H9 (cell line): ENCODE measurements around the gene GTF3C1. TPM values are rescaled to one million over a fixed set of nuclear protein-coding genes. Genes with fewer than 3 reads are reported as not detected.
A peak's percentile ranks its signal among the peaks of the same experiment; 100 is the strongest.
"Not testable (repeated sequence)": the region's sequence is repeated elsewhere in the genome, so short reads cannot be mapped to it uniquely, and the experiment has no call there.

Experiments
- DNase-seq: peaks from one replicate; pipeline ENCODE4 v3.0.0-alpha.2; 2017
- H2AFZ ChIP-seq: one replicate; pipeline ENCODE4 v1.6.1; 2013; ENCODE audit warnings: mild to moderate bottlenecking, low read length, control low read depth, moderate library complexity
- H2AK5ac ChIP-seq: 2 replicates; pipeline ENCODE4 v1.6.1; 2013; ENCODE audit warnings: low read length, control low read depth, mixed read lengths; ENCODE audit not compliant: insufficient read length
- H2BK120ac ChIP-seq: one replicate; pipeline ENCODE4 v1.6.1; 2013; ENCODE audit warnings: low read depth, mild to moderate bottlenecking, low read length, control low read depth, inconsistent platforms; ENCODE audit not compliant: poor library complexity, severe bottlenecking
- H2BK12ac ChIP-seq: 2 replicates; pipeline ENCODE4 v1.6.1; 2013; ENCODE audit warnings: low read length, control low read depth, mixed read lengths, low read depth; ENCODE audit not compliant: insufficient read length
- H2BK15ac ChIP-seq: 2 replicates; pipeline ENCODE4 v1.6.1; 2013; ENCODE audit warnings: low read depth, low read length, control low read depth
- H2BK20ac ChIP-seq: one replicate; pipeline ENCODE4 v1.6.1; 2013; ENCODE audit warnings: low read depth, mild to moderate bottlenecking, low read length, control low read depth, inconsistent platforms; ENCODE audit not compliant: poor library complexity, severe bottlenecking
- H2BK5ac ChIP-seq: 2 replicates; pipeline ENCODE4 v1.6.1; 2013; ENCODE audit warnings: low read length, control low read depth, mixed read lengths; ENCODE audit not compliant: insufficient read length
- H3K14ac ChIP-seq: 2 replicates; pipeline ENCODE4 v1.6.1; 2013; ENCODE audit warnings: low read length, control low read depth; ENCODE audit not compliant: insufficient read depth
- H3K18ac ChIP-seq: 2 replicates; pipeline ENCODE4 v1.6.1; 2013; ENCODE audit warnings: low read depth, mild to moderate bottlenecking, mixed read lengths, low read length, control low read depth; ENCODE audit not compliant: insufficient read length
- H3K23ac ChIP-seq: 2 replicates; pipeline ENCODE4 v1.6.1; 2013; ENCODE audit warnings: low read length, control low read depth, mixed read lengths, low read depth; ENCODE audit not compliant: insufficient read length
- H3K23me2 ChIP-seq: 2 replicates; pipeline ENCODE4 v1.6.1; 2013; ENCODE audit warnings: low read depth, mild to moderate bottlenecking, mixed read lengths, low read length, control low read depth; ENCODE audit not compliant: insufficient read length, poor library complexity, severe bottlenecking
- H3K27ac ChIP-seq: 2 replicates; pipeline ENCODE4 v1.5.1; 2013; ENCODE audit warnings: low read length, control low read depth, mixed read lengths, low read depth; ENCODE audit not compliant: insufficient read length
- H3K27me3 ChIP-seq: 2 replicates; pipeline ENCODE4 v1.6.1; 2013; ENCODE audit warnings: low read length, control low read depth, inconsistent platforms; ENCODE audit not compliant: insufficient read depth
- H3K4ac ChIP-seq: 2 replicates; pipeline ENCODE4 v1.6.1; 2013; ENCODE audit warnings: low read depth, mild to moderate bottlenecking, control low read depth, inconsistent platforms, low read length, moderate library complexity
- H3K4me1 ChIP-seq: 2 replicates; pipeline ENCODE4 v1.6.1; 2013; ENCODE audit warnings: low read length, control low read depth, inconsistent platforms; ENCODE audit not compliant: insufficient read depth
- H3K4me2 ChIP-seq: 2 replicates; pipeline ENCODE4 v1.6.1; 2013; ENCODE audit warnings: low read length, control low read depth, mixed read lengths; ENCODE audit not compliant: insufficient read length, insufficient read depth
- H3K56ac ChIP-seq: 2 replicates; pipeline ENCODE4 v1.6.1; 2013; ENCODE audit warnings: low read depth, mild to moderate bottlenecking, mixed read lengths, low read length, control low read depth; ENCODE audit not compliant: insufficient read length
- H3K79me1 ChIP-seq: 2 replicates; pipeline ENCODE4 v1.6.1; 2013; ENCODE audit warnings: low read depth, mild to moderate bottlenecking, moderate library complexity, low read length, control low read depth, inconsistent platforms; ENCODE audit not compliant: insufficient read depth, poor library complexity, severe bottlenecking
- H3K79me2 ChIP-seq: 2 replicates; pipeline ENCODE4 v1.6.1; 2013; ENCODE audit warnings: low read length, control low read depth, inconsistent platforms; ENCODE audit not compliant: insufficient read depth
- H3K9ac ChIP-seq: 2 replicates; pipeline ENCODE4 v1.6.1; 2013; ENCODE audit warnings: low read length, control low read depth, mixed read lengths; ENCODE audit not compliant: insufficient read length; ENCODE audit errors: extremely low read depth
- H3K9me3 ChIP-seq: one replicate; pipeline ENCODE4 v1.6.1; 2013; ENCODE audit warnings: low read depth, low read length, inconsistent platforms; ENCODE audit not compliant: control insufficient read depth
- H3T11ph ChIP-seq: one replicate; pipeline ENCODE4 v1.6.1; 2013; ENCODE audit warnings: mild to moderate bottlenecking, low read length, control low read depth, inconsistent platforms
- H4K20me1 ChIP-seq: one replicate; pipeline ENCODE4 v1.6.1; 2013; ENCODE audit not compliant: control insufficient read depth, insufficient read length, insufficient read depth
- H4K5ac ChIP-seq: 2 replicates; pipeline ENCODE4 v1.6.1; 2013; ENCODE audit warnings: low read depth, mild to moderate bottlenecking, mixed read lengths, low read length, control low read depth; ENCODE audit not compliant: insufficient read length
- H4K8ac ChIP-seq: replicated peaks from 2 replicates; pipeline ENCODE4 v1.6.1; 2013; ENCODE audit warnings: low read length, control low read depth, mixed read lengths, low read depth; ENCODE audit not compliant: insufficient read length
- H4K91ac ChIP-seq: 2 replicates; pipeline ENCODE4 v1.6.1; 2013; ENCODE audit warnings: low read depth, mild to moderate bottlenecking, moderate library complexity, mixed read lengths, low read length, control low read depth; ENCODE audit not compliant: insufficient read length
- H3K27ac Mint-ChIP-seq, 3 experiments: 2 replicates in 2 of 3; 3 replicates in 1 of 3; pipeline ENCODE4 v1.8.0; 2020 to 2021; ENCODE audit warnings: mixed read lengths in 3 of 3, mild to moderate bottlenecking in 1 of 3, moderate library complexity in 1 of 3
- H3K27me3 Mint-ChIP-seq: 2 replicates; pipeline ENCODE4 v1.8.0; 2021; ENCODE audit warnings: low read depth, mild to moderate bottlenecking, moderate library complexity, mixed read lengths
- H3K36me3 Mint-ChIP-seq, 3 experiments: 2 replicates in 2 of 3; 3 replicates in 1 of 3; pipeline ENCODE4 v1.8.0; 2020 to 2021; ENCODE audit warnings: low read depth in 3 of 3, mixed read lengths in 3 of 3; ENCODE audit not compliant: insufficient read depth in 1 of 3
- H3K4me1 Mint-ChIP-seq, 2 experiments: 2 replicates each; pipeline ENCODE4 v1.8.0; 2020; ENCODE audit warnings: mixed read lengths in 2 of 2
- H3K4me3 Mint-ChIP-seq, 2 experiments: 2 replicates in 1 of 2; 3 replicates in 1 of 2; pipeline ENCODE4 v1.8.0; 2020 to 2021; ENCODE audit warnings: mild to moderate bottlenecking in 2 of 2, mixed read lengths in 2 of 2, moderate library complexity in 1 of 2
- H3K9me3 Mint-ChIP-seq, 2 experiments: 2 replicates in 1 of 2; 3 replicates in 1 of 2; pipeline ENCODE4 v1.8.0; 2020; ENCODE audit warnings: mild to moderate bottlenecking in 2 of 2, mixed read lengths in 2 of 2, moderate library complexity in 1 of 2
- WGBS: extraction: QIAGEN DNeasy Blood & Tissue Kit; methylation state at CpG from one replicate; pipeline ENCODE4 v1.1.7; 2013; ENCODE audit warnings: missing lambda C conversion rate, low lambda C conversion rate, mixed read lengths; ENCODE audit not compliant: insufficient read length; ENCODE audit errors: extremely low coverage; 5-methylcytosine and 5-hydroxymethylcytosine counted together
- total RNA-seq: library from RNA; stranded (reverse); gene quantifications from 2 replicates; pipeline ENCODE4 v1.2.1, GENCODE V29; 2021
- TF ChIP-seq, protein P1 (sequence below): fragments of 200-600 bp; sonication (generic); conservative IDR thresholded peaks from 3 replicates; pipeline ENCODE4 v1.8.0; 2021; ENCODE audit warnings: antibody characterized with exemption, mild to moderate bottlenecking

Gene GTF3C1
- total RNA-seq, 1 experiment from 2014 or later = 113 TPM

DNA sequence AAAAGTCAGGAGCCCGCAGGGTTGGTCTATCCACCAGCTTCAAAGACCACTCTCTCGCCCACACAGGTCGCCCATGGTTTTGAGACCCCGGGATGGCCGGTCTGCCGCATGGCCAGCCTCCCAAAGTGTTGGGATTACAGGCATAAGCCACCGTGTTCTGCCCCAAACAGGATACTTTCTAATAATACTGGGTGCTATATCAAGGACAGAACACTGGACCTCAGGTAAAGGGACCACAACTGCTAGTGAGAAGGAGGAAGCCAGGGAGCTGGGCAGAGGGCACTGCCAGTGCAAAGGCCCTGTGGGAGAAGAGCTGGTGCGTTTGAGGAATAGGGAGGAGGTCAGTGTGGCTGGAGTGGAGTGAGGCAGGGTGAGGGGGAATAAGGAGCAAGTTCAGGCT lies 113.6 kb downstream of the GTF3C1 start:
- Histone ChIP-seq H3K56ac (no peak overlapping the region), H3K79me1 (no peaks in the 10 kb centered on the region), H3K4me2 (no peak overlapping the region), H3K23me2 (no peaks in the 10 kb centered on the region), H2AK5ac (no peak overlapping the region), H4K91ac (no peak overlapping the region), H2AFZ (no peak overlapping the region), H2BK5ac (no peak overlapping the region), H3K18ac (no peak overlapping the region), H2BK20ac (no peak overlapping the region), H2BK120ac (no peak overlapping the region), H3K14ac (no peak overlapping the region), H3K9me3 (no peaks in the 10 kb centered on the region), H2BK15ac (no peak overlapping the region), H3K4ac (no peak overlapping the region), H4K8ac (no peak overlapping the region), H3K9ac (no peak overlapping the region), H3K27ac (no peak overlapping the region), H4K20me1 (no peaks in the 10 kb centered on the region), H3K79me2 (no peaks in the 10 kb centered on the region), H3K4me1 (no peaks in the 10 kb centered on the region; the same call in 1 of the 2 replicates), H3K23ac (no peak overlapping the region), H3K27me3 (no peaks in the 10 kb centered on the region), H4K5ac (no peak overlapping the region), H3T11ph (no peak overlapping the region), H2BK12ac (no peak overlapping the region)
- peak; percentile 9 for DNase-seq
- TF ChIP-seq, protein P1, sequence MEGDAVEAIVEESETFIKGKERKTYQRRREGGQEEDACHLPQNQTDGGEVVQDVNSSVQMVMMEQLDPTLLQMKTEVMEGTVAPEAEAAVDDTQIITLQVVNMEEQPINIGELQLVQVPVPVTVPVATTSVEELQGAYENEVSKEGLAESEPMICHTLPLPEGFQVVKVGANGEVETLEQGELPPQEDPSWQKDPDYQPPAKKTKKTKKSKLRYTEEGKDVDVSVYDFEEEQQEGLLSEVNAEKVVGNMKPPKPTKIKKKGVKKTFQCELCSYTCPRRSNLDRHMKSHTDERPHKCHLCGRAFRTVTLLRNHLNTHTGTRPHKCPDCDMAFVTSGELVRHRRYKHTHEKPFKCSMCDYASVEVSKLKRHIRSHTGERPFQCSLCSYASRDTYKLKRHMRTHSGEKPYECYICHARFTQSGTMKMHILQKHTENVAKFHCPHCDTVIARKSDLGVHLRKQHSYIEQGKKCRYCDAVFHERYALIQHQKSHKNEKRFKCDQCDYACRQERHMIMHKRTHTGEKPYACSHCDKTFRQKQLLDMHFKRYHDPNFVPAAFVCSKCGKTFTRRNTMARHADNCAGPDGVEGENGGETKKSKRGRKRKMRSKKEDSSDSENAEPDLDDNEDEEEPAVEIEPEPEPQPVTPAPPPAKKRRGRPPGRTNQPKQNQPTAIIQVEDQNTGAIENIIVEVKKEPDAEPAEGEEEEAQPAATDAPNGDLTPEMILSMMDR = no peak
- no peaks in the 10 kb centered on the region; a peak in 1 of 7 replicates for H3K36me3 Mint-ChIP-seq
- peak overlapping the region; percentile 22 to 59 (median 23); a peak in 2 of 7 replicates for H3K27ac Mint-ChIP-seq
- no peaks in the 10 kb centered on the region for H3K9me3 Mint-ChIP-seq
- WGBS = no CpG with 5 or more reads among the region's 8 CpGs
- no peak overlapping the region; a peak in 1 of 5 replicates for H3K4me3 Mint-ChIP-seq
- peaks cover 2% of the 10 kb centered on the region; the same call in 1 of the 2 replicates for H3K27me3 Mint-ChIP-seq
- H3K4me1 Mint-ChIP-seq = peaks cover 3% of the 10 kb centered on the region in 2 experiments; a peak in 3 of 4 replicates

GRCh38 chr16:27435146-27435545 lies 114.6 kb downstream of the GTF3C1 start:
- not testable (repeated sequence) for H2AK5ac ChIP-seq, H3K4me1 Mint-ChIP-seq, H3K4me3 Mint-ChIP-seq, H3K9me3 Mint-ChIP-seq, H3K18ac ChIP-seq, H4K8ac ChIP-seq, H3K4ac ChIP-seq, H3K23me2 ChIP-seq, H3K27ac ChIP-seq, H3K23ac ChIP-seq, H3K27me3 Mint-ChIP-seq, H2BK12ac ChIP-seq, H3K56ac ChIP-seq, H4K91ac ChIP-seq, H3K27ac Mint-ChIP-seq, H3T11ph ChIP-seq, H3K4me2 ChIP-seq, H3K27me3 ChIP-seq, H2BK120ac ChIP-seq, H2AFZ ChIP-seq, H4K5ac ChIP-seq, H3K4me1 ChIP-seq, H3K36me3 Mint-ChIP-seq, H2BK5ac ChIP-seq, H3K9me3 ChIP-seq, H3K79me2 ChIP-seq, H3K14ac ChIP-seq, H2BK20ac ChIP-seq, H3K79me1 ChIP-seq, H2BK15ac ChIP-seq, H4K20me1 ChIP-seq, H3K9ac ChIP-seq
- no CpG with 5 or more reads among the region's 5 CpGs for WGBS
- DNase-seq = peak; percentile 3
